ENCODE data around the gene ALAS1.
A peak's percentile ranks its signal among the peaks of the same experiment; 100 is the strongest.

The ALAS1 gene

GRCh38 chr3:52216585-52217408 lies 18.8 kb downstream of the ALAS1 start:
- peaks cover 29% of the 10 kb centered on the region for H3K4me1 ChIP-seq (ENCODE audit: control insufficient read depth, insufficient read depth, low read length)
- H3K9me3 ChIP-seq (ENCODE audit: control insufficient read depth, low read length), result no peaks in the 10 kb centered on the region
- peaks cover 42% of the 10 kb centered on the region for H3K36me3 ChIP-seq (ENCODE audit: control insufficient read depth, insufficient read depth, low read length, severe bottlenecking)
- H3K4me3 ChIP-seq (ENCODE audit: low read length), result no peak overlapping the region
- H3K9ac ChIP-seq (ENCODE audit: low read length), result peak overlapping the region; percentile 3
- peak; percentile 66 for DNase-seq (ENCODE audit: low read depth)
- no peaks in the 10 kb centered on the region for H3K27me3 ChIP-seq (replicated peaks; ENCODE audit: control insufficient read depth, insufficient read depth, low read length)

GRCh38 chr3:52217409-52217805 lies 19.4 kb downstream of the ALAS1 start:
- Histone ChIP-seq H3K9me3 (ENCODE audit: control insufficient read depth, low read length) (no peaks in the 10 kb centered on the region), H3K36me3 (ENCODE audit: control insufficient read depth, insufficient read depth, low read length, severe bottlenecking) (peaks cover 36% of the 10 kb centered on the region), H3K9ac (ENCODE audit: low read length) (peak overlapping the region; percentile 3), H3K4me3 (ENCODE audit: low read length) (no peak overlapping the region), H3K4me1 (ENCODE audit: control insufficient read depth, insufficient read depth, low read length) (peaks cover 29% of the 10 kb centered on the region), H3K27me3 (replicated peaks; ENCODE audit: control insufficient read depth, insufficient read depth, low read length) (no peaks in the 10 kb centered on the region)
- DNase-seq (ENCODE audit: low read depth), result no peak

GRCh38 chr3:52218026-52218425 lies 20.1 kb downstream of the ALAS1 start:
- Histone ChIP-seq H3K9me3 (ENCODE audit: control insufficient read depth, low read length) (no peaks in the 10 kb centered on the region), H3K4me1 (ENCODE audit: control insufficient read depth, insufficient read depth, low read length) (peaks cover 29% of the 10 kb centered on the region), H3K4me3 (ENCODE audit: low read length) (no peak overlapping the region), H3K9ac (ENCODE audit: low read length) (no peak overlapping the region), H3K27me3 (replicated peaks; ENCODE audit: control insufficient read depth, insufficient read depth, low read length) (no peaks in the 10 kb centered on the region), H3K36me3 (ENCODE audit: control insufficient read depth, insufficient read depth, low read length, severe bottlenecking) (peaks cover 30% of the 10 kb centered on the region)
- DNase-seq (ENCODE audit: low read depth), result no peak

- Histone ChIP-seq H3K4me3 (ENCODE audit: low read length) (no peak overlapping the region), H3K9me3 (ENCODE audit: control insufficient read depth, low read length) (no peaks in the 10 kb centered on the region), H3K4me1 (ENCODE audit: control insufficient read depth, insufficient read depth, low read length) (peaks cover 29% of the 10 kb centered on the region), H3K36me3 (ENCODE audit: control insufficient read depth, insufficient read depth, low read length, severe bottlenecking) (peaks cover 26% of the 10 kb centered on the region), H3K27me3 (replicated peaks; ENCODE audit: control insufficient read depth, insufficient read depth, low read length) (no peaks in the 10 kb centered on the region), H3K9ac (ENCODE audit: low read length) (no peak overlapping the region)
- DNase-seq (ENCODE audit: low read depth), result no peak
Observed at GRCh38 chr3:52218454-52218853, 20.5 kb downstream of the ALAS1 start.

GRCh38 chr3:52218937-52219650 lies 21.1 kb downstream of the ALAS1 start:
- H3K36me3 ChIP-seq (ENCODE audit: control insufficient read depth, insufficient read depth, low read length, severe bottlenecking), result peaks cover 19% of the 10 kb centered on the region
- no peak for DNase-seq (ENCODE audit: low read depth)
- no peaks in the 10 kb centered on the region for H3K9me3 ChIP-seq (ENCODE audit: control insufficient read depth, low read length)
- no peaks in the 10 kb centered on the region for H3K27me3 ChIP-seq (replicated peaks; ENCODE audit: control insufficient read depth, insufficient read depth, low read length)
- H3K9ac ChIP-seq (ENCODE audit: low read length), result no peak overlapping the region
- peaks cover 29% of the 10 kb centered on the region for H3K4me1 ChIP-seq (ENCODE audit: control insufficient read depth, insufficient read depth, low read length)
- H3K4me3 ChIP-seq (ENCODE audit: low read length), result no peak overlapping the region

GRCh38 chr3:52220380-52221026 lies 22.5 kb downstream of the ALAS1 start:
- Histone ChIP-seq H3K27me3 (replicated peaks; ENCODE audit: control insufficient read depth, insufficient read depth, low read length) (no peaks in the 10 kb centered on the region), H3K36me3 (ENCODE audit: control insufficient read depth, insufficient read depth, low read length, severe bottlenecking) (peaks cover 5% of the 10 kb centered on the region), H3K4me3 (ENCODE audit: low read length) (no peak overlapping the region), H3K9me3 (ENCODE audit: control insufficient read depth, low read length) (no peaks in the 10 kb centered on the region), H3K9ac (ENCODE audit: low read length) (no peak overlapping the region), H3K4me1 (ENCODE audit: control insufficient read depth, insufficient read depth, low read length) (peaks cover 27% of the 10 kb centered on the region)
- DNase-seq (ENCODE audit: low read depth), result peak; percentile 87

GRCh38 chr3:52221141-52221562 lies 23.2 kb downstream of the ALAS1 start:
- Histone ChIP-seq H3K4me3 (ENCODE audit: low read length) (no peak overlapping the region), H3K36me3 (ENCODE audit: control insufficient read depth, insufficient read depth, low read length, severe bottlenecking) (no peaks in the 10 kb centered on the region), H3K9me3 (ENCODE audit: control insufficient read depth, low read length) (no peaks in the 10 kb centered on the region), H3K9ac (ENCODE audit: low read length) (no peak overlapping the region), H3K4me1 (ENCODE audit: control insufficient read depth, insufficient read depth, low read length) (peaks cover 21% of the 10 kb centered on the region), H3K27me3 (replicated peaks; ENCODE audit: control insufficient read depth, insufficient read depth, low read length) (no peaks in the 10 kb centered on the region)
- no peak for DNase-seq (ENCODE audit: low read depth)

- Histone ChIP-seq H3K4me1 (ENCODE audit: control insufficient read depth, insufficient read depth, low read length) (peaks cover 15% of the 10 kb centered on the region), H3K4me3 (ENCODE audit: low read length) (no peak overlapping the region), H3K9ac (ENCODE audit: low read length) (no peak overlapping the region), H3K9me3 (ENCODE audit: control insufficient read depth, low read length) (no peaks in the 10 kb centered on the region), H3K36me3 (ENCODE audit: control insufficient read depth, insufficient read depth, low read length, severe bottlenecking) (no peaks in the 10 kb centered on the region), H3K27me3 (replicated peaks; ENCODE audit: control insufficient read depth, insufficient read depth, low read length) (no peaks in the 10 kb centered on the region)
- DNase-seq (ENCODE audit: low read depth), result no peak
Observed at GRCh38 chr3:52221563-52222318, 23.8 kb downstream of the ALAS1 start.

GRCh38 chr3:52222319-52223221 lies 24.6 kb downstream of the ALAS1 start:
- Histone ChIP-seq H3K9me3 (ENCODE audit: control insufficient read depth, low read length) (no peaks in the 10 kb centered on the region), H3K4me1 (ENCODE audit: control insufficient read depth, insufficient read depth, low read length) (peaks cover 8% of the 10 kb centered on the region), H3K9ac (ENCODE audit: low read length) (no peak overlapping the region), H3K27me3 (replicated peaks; ENCODE audit: control insufficient read depth, insufficient read depth, low read length) (no peaks in the 10 kb centered on the region), H3K36me3 (ENCODE audit: control insufficient read depth, insufficient read depth, low read length, severe bottlenecking) (no peaks in the 10 kb centered on the region), H3K4me3 (ENCODE audit: low read length) (no peak overlapping the region)
- no peak for DNase-seq (ENCODE audit: low read depth)
